ENCODE results near the gene ZNF444. TPM values are rescaled to one million over a fixed set of nuclear protein-coding genes. Genes with fewer than 3 reads are reported as not detected.
"Not testable (repeated sequence)": the region's sequence is repeated elsewhere in the genome, so short reads cannot be mapped to it uniquely, and the experiment has no call there.

ZNF444 gene
- total and polyA plus RNA-seq, 4 donors: 6.1 to 30.4 (median 21.0) TPM

DNA sequence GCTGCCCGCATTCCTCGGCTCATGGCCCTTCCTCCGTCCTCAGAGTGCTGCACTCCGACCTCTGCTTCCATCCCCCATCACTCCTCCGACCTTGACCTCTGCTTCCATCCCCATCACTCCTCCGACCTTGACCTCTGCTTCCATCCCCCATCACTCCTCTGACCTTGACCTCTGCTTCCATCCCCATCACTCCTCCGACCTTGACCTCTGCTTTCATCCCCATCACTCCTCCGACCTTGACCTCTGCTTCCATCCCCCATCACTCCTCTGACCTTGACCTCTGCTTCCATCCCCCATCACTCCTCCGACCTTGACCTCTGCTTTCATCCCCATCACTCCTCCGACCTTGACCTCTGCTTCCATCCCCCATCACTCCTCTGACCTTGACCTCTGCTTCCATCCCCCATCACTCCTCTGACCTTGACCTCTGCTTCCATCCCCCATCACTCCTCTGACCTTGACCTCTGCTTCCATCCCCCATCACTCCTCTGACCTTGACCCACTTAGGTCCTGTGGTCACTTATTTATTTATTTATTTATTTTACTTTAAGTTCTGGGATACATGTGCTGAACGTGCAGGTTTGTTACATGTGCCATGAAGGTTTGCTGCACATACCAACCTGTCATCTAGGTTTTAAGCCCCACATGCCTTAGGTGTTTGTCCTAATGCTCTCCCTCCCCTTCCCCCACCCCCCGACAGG lies 8.0 kb downstream of the ZNF444 start:
- not testable (repeated sequence) for DNase-seq (ENCODE audit: low spot score); H3K4me3 ChIP-seq (ENCODE audit: low read depth in 1 of 3, low read length in 3 of 3); H3K27ac ChIP-seq (ENCODE audit: low read depth in 1 of 2, low read length in 2 of 2); H3K9ac ChIP-seq (ENCODE audit: low read depth in 1 of 2, low read length in 2 of 2); H3K27me3 ChIP-seq (ENCODE audit: control insufficient read depth in 4 of 4, insufficient read depth in 4 of 4, low read length in 3 of 4); H3K9me3 ChIP-seq (ENCODE audit: control insufficient read depth in 4 of 4, low read length in 3 of 4)
- peaks cover 3 to 37% (median 29%) of the 10 kb centered on the region in 4 donors for H3K4me1 ChIP-seq (ENCODE audit: control insufficient read depth in 4 of 4, insufficient read depth in 4 of 4, low read length in 3 of 4)
- 96% methylated on average over 12 of the region's 12 CpGs for WGBS
- peaks cover 5 to 14% (median 10%) of the 10 kb centered on the region in 4 donors for H3K36me3 ChIP-seq (ENCODE audit: control insufficient read depth in 4 of 4, insufficient read depth in 3 of 4, low read depth in 1 of 4, low read length in 3 of 4)
- peak; percentile 10 to 56 for TF ChIP-seq RXRA (IDR thresholded peaks at IDR 0.05)
- TF ChIP-seq NR2F2 (IDR thresholded peaks at IDR 0.05): peak; percentile 99
- peak in 1 of 2 donors; percentile 61 for TF ChIP-seq HNF4A (conservative IDR thresholded peaks at IDR 0.05)

DNA sequence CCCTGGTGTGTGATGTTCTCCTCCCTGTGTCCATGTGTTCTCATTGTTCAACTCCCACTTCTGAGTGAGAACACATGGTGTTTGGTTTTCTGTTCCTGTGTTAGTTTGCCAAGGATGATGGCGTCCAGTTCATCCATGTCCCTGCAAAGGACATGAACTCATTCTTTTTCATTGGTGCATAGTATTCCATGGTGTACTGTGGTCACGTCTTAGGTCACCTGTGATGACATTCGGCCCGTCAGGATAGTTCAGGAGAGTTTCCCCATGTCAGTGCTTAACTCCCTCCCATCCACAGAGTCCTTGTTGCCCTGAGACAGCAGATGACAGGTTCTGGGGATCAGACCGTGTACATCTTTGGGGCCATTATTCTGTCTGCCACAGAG lies 8.6 kb downstream of the ZNF444 start:
- H3K27me3 ChIP-seq (ENCODE audit: control insufficient read depth in 4 of 4, insufficient read depth in 4 of 4, low read length in 3 of 4): no peaks in the 10 kb centered on the region
- peaks cover 6 to 15% (median 10%) of the 10 kb centered on the region in 4 donors for H3K36me3 ChIP-seq (ENCODE audit: control insufficient read depth in 4 of 4, insufficient read depth in 3 of 4, low read depth in 1 of 4, low read length in 3 of 4)
- no peak overlapping the region for H3K9ac ChIP-seq (ENCODE audit: low read depth in 1 of 2, low read length in 2 of 2)

DNA sequence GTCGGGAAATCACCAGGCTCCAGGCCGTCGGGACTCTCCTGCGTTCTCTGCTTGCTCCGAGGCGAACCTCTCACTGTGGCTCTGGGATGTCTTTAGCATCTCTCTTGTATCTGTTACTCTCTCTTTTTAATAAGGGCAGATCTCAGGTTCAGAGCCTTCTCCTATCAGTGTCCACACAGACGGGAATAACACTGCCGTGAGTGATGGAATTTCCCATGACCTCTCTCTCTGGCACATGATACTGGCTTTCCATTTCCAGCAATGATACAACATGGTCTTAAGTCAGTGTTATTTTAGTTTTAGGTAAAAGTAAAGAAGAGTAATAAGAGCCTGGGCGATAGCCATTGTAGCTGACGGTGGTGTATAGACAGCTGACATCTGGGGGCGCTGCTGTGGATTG lies 9.3 kb downstream of the ZNF444 start:
- Histone ChIP-seq H3K9ac (ENCODE audit: low read depth in 1 of 2, low read length in 2 of 2) (no peak overlapping the region), H3K36me3 (ENCODE audit: control insufficient read depth in 4 of 4, insufficient read depth in 3 of 4, low read depth in 1 of 4, low read length in 3 of 4) (peaks cover 9 to 21% (median 11%) of the 10 kb centered on the region in 4 donors), H3K4me3 (ENCODE audit: low read depth in 1 of 3, low read length in 3 of 3) (no peak overlapping the region), H3K27ac (ENCODE audit: low read depth in 1 of 2, low read length in 2 of 2) (no peak overlapping the region), H3K4me1 (ENCODE audit: control insufficient read depth in 4 of 4, insufficient read depth in 4 of 4, low read length in 3 of 4) (peaks cover under 1 to 26% (median 22%) of the 10 kb centered on the region in 4 donors), H3K9me3 (ENCODE audit: control insufficient read depth in 4 of 4, low read length in 3 of 4) (no peaks in the 10 kb centered on the region), H3K27me3 (ENCODE audit: control insufficient read depth in 4 of 4, insufficient read depth in 4 of 4, low read length in 3 of 4) (no peaks in the 10 kb centered on the region)
- 88% methylated on average over 11 of the region's 11 CpGs for WGBS
- no peak for DNase-seq (ENCODE audit: low spot score)
- TF ChIP-seq RAD21 (IDR thresholded peaks at IDR 0.05) (no peak), GABPA (IDR thresholded peaks at IDR 0.05 in 1 of 2, conservative IDR thresholded peaks at IDR 0.05 in 1 of 2) (no peak), HNF4G (IDR thresholded peaks at IDR 0.05) (no peak), TAF1 (conservative IDR thresholded peaks at IDR 0.05) (no peak), HNF4A (conservative IDR thresholded peaks at IDR 0.05) (no peak), EGR1 (IDR thresholded peaks at IDR 0.05; ENCODE audit: low read depth in 2 of 2) (no peak), FOXA1 (IDR thresholded peaks at IDR 0.05) (no peak), NR2F2 (IDR thresholded peaks at IDR 0.05) (no peak), JUND (IDR thresholded peaks at IDR 0.05) (no peak), FOXA2 (IDR thresholded peaks at IDR 0.05) (no peak), YY1 (IDR thresholded peaks at IDR 0.05) (no peak), RXRA (IDR thresholded peaks at IDR 0.05) (no peak), SP1 (IDR thresholded peaks at IDR 0.05) (no peak)
- TF ChIP-seq, protein P1, sequence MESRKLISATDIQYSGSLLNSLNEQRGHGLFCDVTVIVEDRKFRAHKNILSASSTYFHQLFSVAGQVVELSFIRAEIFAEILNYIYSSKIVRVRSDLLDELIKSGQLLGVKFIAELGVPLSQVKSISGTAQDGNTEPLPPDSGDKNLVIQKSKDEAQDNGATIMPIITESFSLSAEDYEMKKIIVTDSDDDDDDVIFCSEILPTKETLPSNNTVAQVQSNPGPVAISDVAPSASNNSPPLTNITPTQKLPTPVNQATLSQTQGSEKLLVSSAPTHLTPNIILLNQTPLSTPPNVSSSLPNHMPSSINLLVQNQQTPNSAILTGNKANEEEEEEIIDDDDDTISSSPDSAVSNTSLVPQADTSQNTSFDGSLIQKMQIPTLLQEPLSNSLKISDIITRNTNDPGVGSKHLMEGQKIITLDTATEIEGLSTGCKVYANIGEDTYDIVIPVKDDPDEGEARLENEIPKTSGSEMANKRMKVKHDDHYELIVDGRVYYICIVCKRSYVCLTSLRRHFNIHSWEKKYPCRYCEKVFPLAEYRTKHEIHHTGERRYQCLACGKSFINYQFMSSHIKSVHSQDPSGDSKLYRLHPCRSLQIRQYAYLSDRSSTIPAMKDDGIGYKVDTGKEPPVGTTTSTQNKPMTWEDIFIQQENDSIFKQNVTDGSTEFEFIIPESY (IDR thresholded peaks at IDR 0.05): no peak
- TF ChIP-seq, protein P2, sequence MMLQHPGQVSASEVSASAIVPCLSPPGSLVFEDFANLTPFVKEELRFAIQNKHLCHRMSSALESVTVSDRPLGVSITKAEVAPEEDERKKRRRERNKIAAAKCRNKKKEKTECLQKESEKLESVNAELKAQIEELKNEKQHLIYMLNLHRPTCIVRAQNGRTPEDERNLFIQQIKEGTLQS (IDR thresholded peaks at IDR 0.05): no peak
- TF ChIP-seq, protein P3, sequence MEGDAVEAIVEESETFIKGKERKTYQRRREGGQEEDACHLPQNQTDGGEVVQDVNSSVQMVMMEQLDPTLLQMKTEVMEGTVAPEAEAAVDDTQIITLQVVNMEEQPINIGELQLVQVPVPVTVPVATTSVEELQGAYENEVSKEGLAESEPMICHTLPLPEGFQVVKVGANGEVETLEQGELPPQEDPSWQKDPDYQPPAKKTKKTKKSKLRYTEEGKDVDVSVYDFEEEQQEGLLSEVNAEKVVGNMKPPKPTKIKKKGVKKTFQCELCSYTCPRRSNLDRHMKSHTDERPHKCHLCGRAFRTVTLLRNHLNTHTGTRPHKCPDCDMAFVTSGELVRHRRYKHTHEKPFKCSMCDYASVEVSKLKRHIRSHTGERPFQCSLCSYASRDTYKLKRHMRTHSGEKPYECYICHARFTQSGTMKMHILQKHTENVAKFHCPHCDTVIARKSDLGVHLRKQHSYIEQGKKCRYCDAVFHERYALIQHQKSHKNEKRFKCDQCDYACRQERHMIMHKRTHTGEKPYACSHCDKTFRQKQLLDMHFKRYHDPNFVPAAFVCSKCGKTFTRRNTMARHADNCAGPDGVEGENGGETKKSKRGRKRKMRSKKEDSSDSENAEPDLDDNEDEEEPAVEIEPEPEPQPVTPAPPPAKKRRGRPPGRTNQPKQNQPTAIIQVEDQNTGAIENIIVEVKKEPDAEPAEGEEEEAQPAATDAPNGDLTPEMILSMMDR (IDR thresholded peaks at IDR 0.05; ENCODE audit: low read depth, low read length, missing input control): no peak
- TF ChIP-seq, protein P4, sequence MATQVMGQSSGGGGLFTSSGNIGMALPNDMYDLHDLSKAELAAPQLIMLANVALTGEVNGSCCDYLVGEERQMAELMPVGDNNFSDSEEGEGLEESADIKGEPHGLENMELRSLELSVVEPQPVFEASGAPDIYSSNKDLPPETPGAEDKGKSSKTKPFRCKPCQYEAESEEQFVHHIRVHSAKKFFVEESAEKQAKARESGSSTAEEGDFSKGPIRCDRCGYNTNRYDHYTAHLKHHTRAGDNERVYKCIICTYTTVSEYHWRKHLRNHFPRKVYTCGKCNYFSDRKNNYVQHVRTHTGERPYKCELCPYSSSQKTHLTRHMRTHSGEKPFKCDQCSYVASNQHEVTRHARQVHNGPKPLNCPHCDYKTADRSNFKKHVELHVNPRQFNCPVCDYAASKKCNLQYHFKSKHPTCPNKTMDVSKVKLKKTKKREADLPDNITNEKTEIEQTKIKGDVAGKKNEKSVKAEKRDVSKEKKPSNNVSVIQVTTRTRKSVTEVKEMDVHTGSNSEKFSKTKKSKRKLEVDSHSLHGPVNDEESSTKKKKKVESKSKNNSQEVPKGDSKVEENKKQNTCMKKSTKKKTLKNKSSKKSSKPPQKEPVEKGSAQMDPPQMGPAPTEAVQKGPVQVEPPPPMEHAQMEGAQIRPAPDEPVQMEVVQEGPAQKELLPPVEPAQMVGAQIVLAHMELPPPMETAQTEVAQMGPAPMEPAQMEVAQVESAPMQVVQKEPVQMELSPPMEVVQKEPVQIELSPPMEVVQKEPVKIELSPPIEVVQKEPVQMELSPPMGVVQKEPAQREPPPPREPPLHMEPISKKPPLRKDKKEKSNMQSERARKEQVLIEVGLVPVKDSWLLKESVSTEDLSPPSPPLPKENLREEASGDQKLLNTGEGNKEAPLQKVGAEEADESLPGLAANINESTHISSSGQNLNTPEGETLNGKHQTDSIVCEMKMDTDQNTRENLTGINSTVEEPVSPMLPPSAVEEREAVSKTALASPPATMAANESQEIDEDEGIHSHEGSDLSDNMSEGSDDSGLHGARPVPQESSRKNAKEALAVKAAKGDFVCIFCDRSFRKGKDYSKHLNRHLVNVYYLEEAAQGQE (IDR thresholded peaks at IDR 0.05): no peak

More for the DNA sequence above, 8.6 kb downstream of the ZNF444 start:
- Histone ChIP-seq H3K4me3 (ENCODE audit: low read depth in 1 of 3, low read length in 3 of 3) (no peak overlapping the region), H3K27ac (ENCODE audit: low read depth in 1 of 2, low read length in 2 of 2) (no peak overlapping the region), H3K9me3 (ENCODE audit: control insufficient read depth in 4 of 4, low read length in 3 of 4) (no peaks in the 10 kb centered on the region), H3K4me1 (ENCODE audit: control insufficient read depth in 4 of 4, insufficient read depth in 4 of 4, low read length in 3 of 4) (peaks cover 2 to 33% (median 26%) of the 10 kb centered on the region in 4 donors)
- TF ChIP-seq HNF4G (IDR thresholded peaks at IDR 0.05): no peak
- no peak for TF ChIP-seq GABPA (IDR thresholded peaks at IDR 0.05 in 1 of 2, conservative IDR thresholded peaks at IDR 0.05 in 1 of 2)
- no peak for TF ChIP-seq NR2F2 (IDR thresholded peaks at IDR 0.05)
- TF ChIP-seq SP1 (IDR thresholded peaks at IDR 0.05): no peak
- no peak for TF ChIP-seq HNF4A (conservative IDR thresholded peaks at IDR 0.05)
- TF ChIP-seq JUND (IDR thresholded peaks at IDR 0.05): no peak
- TF ChIP-seq RAD21 (IDR thresholded peaks at IDR 0.05): no peak
- DNase-seq (ENCODE audit: low spot score): no peak
- WGBS: 96% methylated on average over 5 of the region's 5 CpGs
